Endometrial microvascular endothelial cells (primary cell): ENCODE results near the gene ALKBH3. TPM values are rescaled to one million over a fixed set of nuclear protein-coding genes. Genes with fewer than 3 reads are reported as not detected.

Source experiments
- in situ Hi-C: cut with HindIII; loops from 2 replicates; pipeline ENCODE4 v1.10.0; 2017; ENCODE audit warnings: low sequenced_read_pairs, low pct_unique_long_range_greater_than_20kb; ENCODE audit errors: inconsistent ontology term
- total RNA-seq: library from RNA; depleted of rRNA; stranded (reverse); fragments of >200 nt; gene quantifications from one replicate; pipeline ENCODE4 v1.2.3, GENCODE V29; 2015; ENCODE audit errors: inconsistent ontology term

Gene ALKBH3
- total RNA-seq, 1 donor from 2014 or later: 67.6 TPM

DNA sequence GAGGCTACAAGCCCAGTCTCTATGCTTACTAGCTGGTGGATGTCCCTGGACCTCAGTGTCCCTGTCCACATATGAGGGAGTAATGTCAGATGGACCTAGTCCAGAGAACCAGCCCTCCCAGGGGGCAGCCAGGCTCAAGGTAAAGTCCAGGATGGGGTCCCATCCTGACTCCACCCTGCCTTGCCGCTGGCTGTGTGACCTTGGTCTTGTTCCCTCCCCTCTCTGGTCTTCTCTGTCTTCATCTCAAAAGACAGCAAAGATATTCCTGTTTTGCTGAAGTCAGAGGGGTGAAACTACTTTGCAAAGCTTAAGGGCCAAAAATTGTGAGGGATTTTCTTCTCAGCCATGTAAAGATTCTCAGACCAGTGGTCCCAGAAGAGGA lies 52.6 kb downstream of the ALKBH3 start:
- in situ Hi-C loops: no loop called here

GRCh38 chr11:43933608-43934551 lies 53.2 kb downstream of the ALKBH3 start:
- in situ Hi-C loops: no loop called here

- in situ Hi-C loops: no loop called here
These were observed 54.2 kb downstream of the ALKBH3 start for GRCh38 chr11:43934601-43935423.

- in situ Hi-C loops: no loop called here
These were observed 54.9 kb downstream of the ALKBH3 start for GRCh38 chr11:43935424-43935979.

- in situ Hi-C loops: no loop called here
These were observed 55.4 kb downstream of the ALKBH3 start for GRCh38 chr11:43936076-43936475.

GRCh38 chr11:43937434-43938411 lies 57.1 kb downstream of the ALKBH3 start:
- in situ Hi-C loops: no loop called here

- in situ Hi-C loops: no loop called here
These were observed 60.8 kb downstream of the ALKBH3 start for GRCh38 chr11:43941257-43941994.

GRCh38 chr11:43942662-43943371 lies 62.2 kb downstream of the ALKBH3 start:
- in situ Hi-C loops: no loop called here

- in situ Hi-C loops: no loop called here
These were observed 62.8 kb downstream of the ALKBH3 start for GRCh38 chr11:43943372-43943930.

- in situ Hi-C loops: no loop called here
These were observed 63.5 kb downstream of the ALKBH3 start for GRCh38 chr11:43943931-43944751.

- in situ Hi-C loops: no loop called here
These were observed 64.2 kb downstream of the ALKBH3 start for GRCh38 chr11:43944761-43945311.

- in situ Hi-C loops: no loop called here
These were observed 66.4 kb downstream of the ALKBH3 start for GRCh38 chr11:43947003-43947500.

DNA sequence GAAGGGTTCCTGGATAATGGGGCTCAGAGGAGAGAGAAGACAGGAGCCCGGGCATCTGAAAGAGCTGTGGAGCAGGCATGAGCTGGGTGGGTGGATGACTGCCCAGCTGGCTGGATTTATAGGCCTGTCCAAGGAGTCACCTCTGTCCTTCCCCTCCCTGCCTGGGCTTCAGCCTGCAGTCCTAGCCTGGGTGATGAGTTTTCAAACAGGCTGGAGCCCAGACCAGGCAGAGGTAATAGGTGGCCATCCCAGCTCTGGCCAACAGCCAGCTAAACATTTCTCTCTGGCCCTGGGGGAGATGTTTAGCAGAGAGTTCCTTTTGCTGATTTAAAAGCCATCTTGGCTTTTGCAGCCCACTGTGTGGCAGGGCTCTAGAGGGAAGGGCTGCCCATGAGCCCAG lies 67.2 kb downstream of the ALKBH3 start:
- in situ Hi-C loops: no loop called here

DNA sequence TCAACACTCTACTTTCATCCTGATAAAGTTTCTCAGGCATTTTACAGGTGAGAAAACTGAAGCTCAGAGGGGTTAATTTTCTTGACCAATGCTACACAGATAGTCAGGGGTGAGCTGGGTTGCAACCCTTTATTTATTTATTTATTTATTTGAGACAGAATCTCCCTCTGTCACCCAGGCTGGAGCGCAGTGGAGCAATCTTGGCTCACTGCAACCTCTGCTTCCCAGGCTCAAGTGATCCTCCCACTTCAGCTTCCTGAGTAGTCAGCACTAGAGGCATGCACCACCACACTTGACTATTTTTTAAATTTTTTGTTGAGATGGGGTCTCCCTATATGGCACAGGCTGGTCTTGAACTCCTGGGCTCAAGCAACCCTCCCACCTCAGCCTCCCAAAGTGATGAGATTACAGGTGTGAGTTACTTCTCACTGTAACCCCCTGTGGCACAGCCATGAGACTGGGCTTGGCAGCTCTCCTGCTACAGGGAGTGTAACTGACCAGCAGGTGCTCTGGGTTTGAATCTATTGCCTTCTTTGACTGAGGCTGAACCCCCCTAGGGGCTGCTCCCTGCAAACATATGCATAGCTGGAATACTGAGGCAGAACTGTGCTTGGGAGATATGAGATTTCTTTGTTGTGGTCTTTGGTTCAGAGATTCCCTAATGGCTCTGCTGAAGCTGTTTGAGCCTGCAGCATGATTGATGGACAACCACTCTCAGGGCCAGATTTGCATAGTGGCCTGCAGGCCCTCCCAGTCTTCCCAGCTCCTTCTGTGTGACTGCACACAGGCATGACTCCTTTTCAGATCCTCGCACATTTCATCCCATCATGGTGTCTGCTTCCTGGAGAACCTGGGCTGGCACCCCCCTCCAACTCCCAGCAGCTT lies 68.0 kb downstream of the ALKBH3 start:
- in situ Hi-C loops: no loop called here

DNA sequence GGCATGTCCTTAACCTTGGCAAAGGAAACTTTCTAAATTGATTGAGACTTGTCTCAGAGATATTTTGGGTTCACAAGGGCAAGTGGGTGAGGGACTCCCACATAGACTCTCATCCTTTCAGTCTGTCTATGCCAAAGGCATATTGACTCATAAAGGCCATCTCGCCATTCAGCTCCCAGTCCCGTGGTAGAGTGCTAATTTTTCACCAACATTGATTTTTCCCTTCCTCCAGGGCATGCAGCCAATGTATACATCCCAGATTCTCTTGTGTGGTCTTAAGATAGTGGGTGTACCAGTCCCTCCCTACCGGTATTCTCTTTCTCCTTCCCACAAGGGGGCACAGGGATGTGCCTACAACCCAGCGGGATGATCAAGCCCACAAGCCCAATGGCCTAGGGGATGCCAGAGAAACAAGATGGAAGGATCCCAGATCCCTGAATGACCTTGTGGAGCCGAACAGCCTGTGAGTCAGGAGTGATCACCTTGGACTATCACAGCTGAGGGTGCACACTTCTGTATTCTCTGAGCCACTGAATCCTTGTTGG lies 69.8 kb downstream of the ALKBH3 start:
- in situ Hi-C loops: no loop called here
